K562 treated with DMSO at 1 percent for 48 hours (cell line): ENCODE results near the gene FOXN3. TPM values are rescaled to one million over a fixed set of nuclear protein-coding genes. Genes with fewer than 3 reads are reported as not detected.

Experiments
- total RNA-seq: library from RNA; unstranded; fragments of 300-600 nt; gene quantifications from 2 replicates; pipeline ENCODE4 v1.2.3, GENCODE V29; 2022; ENCODE audit warnings: low replicate concordance; ENCODE audit errors: extremely low read depth

Gene FOXN3
- total RNA-seq, result not detected in 2 replicates

DNA sequence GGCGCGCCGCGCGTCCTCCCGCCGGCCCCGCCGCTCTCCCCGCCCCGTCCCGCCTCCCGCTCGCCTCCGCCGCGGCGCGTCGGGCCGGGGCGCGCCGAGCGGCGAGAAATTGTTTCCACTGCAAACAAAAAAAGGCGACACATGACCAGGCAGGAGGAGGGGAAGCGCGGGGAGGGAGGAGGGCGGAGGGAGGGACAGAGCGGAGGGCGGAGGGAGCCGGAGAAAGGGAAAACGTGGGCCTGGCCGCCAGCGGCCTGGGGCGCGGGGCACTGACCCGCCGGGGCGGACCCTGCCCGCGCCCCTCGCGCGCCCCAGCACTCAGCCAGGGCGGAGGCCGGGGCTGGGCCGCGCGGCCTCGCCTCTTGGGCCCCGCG is at the start of gene FOXN3:
TSS of gene FOXN3 (minus strand) at position 143 of the 374 bp plus-strand sequence. CDS start 4,757 bp downstream, outside the sequence.

